COLO829 (cell line): ENCODE results near the gene MAPK8IP2.
"Not testable (repeated sequence)": the region's sequence is repeated elsewhere in the genome, so short reads cannot be mapped to it uniquely, and the experiment has no call there.

ENCODE experiments used
- DNase-seq: peaks from one replicate; pipeline ENCODE4 v3.0.0; 2012; ENCODE audit warnings: low spot score

MAPK8IP2 gene

DNA sequence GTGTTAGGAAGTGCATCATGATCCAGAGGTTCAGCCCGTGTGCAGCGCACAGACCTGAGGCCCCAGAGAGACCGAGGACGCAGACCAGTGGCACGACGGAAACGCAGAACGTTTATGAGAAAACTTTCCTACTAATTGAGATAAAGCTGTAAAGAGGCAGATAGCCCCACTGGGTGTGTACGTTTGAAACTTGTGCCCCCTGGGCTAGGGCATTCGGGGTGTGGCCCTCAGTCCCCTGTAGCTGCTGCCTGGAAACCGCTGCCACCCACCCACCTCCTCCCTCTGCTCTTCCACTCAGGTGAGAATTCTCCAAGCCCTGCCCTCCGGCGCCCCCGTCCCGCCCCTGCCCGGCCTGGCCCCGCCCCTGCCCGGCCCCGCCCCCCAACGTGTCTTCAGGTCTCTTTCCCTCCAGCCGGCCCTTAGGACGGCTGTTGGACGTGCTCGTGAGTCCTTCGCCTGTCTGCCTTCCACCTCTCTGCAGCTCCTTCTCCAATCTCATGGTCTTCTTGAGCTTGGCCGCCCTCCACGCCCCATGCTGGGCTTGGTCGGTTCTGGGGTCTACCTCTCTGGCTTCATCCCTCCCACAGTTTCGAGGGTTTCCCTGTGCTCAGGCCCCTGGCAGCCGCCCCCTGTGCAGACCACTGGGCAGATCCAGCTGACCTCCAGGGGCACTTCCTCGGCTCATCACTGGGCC is 12.1 kb downstream of the MAPK8IP2 start:
- DNase-seq, result no peak

DNA sequence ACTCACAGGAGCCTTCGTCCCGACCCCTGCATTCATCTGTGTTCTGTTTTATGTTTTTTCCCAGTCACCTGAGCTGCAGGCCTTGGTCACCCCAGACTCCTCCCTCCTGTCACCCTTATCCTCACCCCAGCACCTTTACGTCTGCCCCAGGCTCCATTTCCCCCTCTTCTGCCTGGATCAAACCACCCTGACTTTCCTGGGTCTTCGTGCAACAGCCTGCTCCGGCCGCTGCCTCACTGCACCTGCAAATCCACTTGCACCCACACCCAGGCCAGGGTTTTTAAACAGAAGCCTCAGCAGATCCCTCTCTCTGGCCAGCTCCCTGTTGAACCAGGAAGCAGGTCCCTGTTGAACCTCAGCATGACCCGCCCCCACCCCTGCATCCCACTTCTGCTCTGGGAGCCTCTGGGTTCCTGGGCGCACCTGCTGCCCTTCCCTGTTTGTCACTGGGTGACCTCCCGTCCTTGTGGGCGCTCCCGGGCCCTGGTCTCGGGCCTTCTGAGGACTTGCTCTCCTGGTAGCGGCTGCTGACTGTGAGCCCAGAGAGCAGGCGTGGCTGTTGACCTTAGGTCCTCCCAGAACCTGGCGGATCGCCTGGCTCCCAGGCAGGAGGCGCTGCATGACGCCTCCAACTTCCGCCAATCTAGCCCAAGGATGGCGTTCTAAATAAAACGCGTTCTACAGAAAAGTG is 12.8 kb downstream of the MAPK8IP2 start:
- DNase-seq, result no peak

DNA sequence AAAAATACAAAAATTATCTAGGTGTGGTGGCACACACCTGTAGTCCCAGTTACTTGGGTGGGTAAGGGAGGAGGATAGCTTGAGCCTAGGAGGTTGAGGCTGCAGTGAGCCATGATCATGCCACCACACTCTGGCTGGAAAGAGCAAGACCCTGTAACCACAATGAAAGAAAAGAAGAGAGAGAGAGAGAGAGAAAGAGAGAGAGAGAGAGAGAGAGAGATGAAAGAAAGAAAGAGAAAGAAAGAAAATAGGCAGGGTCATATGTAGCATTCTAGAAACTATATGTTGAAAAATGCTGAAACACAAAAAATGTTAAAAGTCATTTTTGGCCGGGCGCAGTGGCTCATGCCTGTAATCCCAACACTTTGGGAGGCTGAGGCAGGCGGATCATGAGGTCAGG is 13.7 kb downstream of the MAPK8IP2 start:
- DNase-seq, result not testable (repeated sequence)

DNA sequence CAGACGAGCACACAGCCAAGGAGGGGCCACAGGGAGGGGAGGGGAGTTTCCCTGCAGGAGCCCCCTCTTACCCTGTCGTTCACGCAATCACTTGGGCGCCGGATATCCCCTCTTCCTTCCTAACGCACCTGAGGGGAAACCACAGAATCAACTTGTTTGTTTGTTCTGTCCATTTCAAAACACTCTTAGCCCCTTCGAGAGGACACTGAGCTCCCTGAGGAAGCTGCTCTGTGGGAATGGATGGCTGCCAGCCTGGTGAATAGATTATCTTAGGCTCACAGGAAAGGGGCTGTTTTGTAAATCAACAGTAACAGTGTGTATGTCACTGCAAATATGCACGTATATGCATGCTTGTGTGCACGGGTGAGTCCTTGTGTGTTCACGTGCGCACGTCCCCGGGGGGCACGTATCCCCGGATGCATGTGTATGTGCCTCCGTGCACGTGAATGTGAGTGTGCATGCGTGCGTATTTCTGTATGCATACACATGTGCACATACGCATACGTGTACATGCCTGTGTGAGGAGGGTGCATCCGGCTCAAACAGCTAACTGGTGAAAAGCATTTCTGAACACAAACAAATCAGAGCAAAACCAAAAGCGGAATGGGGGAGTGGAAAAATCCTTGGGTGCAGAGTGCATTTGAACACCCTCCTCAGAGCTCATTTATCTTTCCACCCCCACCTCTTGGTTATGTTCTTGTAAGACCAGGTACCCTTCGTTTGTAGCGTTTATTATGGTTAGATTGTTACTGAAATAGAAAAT is 20.2 kb downstream of the MAPK8IP2 start:
- DNase-seq, result no peak

DNA sequence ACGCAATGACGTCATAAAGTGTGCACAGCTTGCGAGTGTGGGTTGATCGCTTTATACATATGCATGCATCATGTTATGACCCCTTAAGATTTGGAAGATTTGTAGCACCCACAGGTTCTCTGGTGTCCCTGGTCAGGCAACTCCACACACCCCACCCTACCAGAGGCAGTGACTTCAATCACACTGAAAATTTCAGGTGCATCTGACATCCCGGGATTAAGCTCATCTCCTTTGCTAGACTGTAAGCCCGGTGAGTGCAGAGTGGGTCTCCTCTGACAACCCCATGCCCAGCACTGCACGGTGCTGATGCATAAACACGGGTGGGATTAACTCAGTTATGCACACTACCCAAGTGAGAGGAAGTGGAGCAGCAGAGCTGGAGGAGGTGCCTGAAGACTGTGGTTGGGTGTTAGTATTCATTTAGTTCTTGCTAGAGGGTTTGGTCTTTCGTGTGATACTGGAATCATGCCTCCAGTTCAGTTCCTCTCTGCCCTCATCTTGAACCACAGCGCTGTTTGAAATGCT is 20.8 kb downstream of the MAPK8IP2 start:
- no peak for DNase-seq

DNA sequence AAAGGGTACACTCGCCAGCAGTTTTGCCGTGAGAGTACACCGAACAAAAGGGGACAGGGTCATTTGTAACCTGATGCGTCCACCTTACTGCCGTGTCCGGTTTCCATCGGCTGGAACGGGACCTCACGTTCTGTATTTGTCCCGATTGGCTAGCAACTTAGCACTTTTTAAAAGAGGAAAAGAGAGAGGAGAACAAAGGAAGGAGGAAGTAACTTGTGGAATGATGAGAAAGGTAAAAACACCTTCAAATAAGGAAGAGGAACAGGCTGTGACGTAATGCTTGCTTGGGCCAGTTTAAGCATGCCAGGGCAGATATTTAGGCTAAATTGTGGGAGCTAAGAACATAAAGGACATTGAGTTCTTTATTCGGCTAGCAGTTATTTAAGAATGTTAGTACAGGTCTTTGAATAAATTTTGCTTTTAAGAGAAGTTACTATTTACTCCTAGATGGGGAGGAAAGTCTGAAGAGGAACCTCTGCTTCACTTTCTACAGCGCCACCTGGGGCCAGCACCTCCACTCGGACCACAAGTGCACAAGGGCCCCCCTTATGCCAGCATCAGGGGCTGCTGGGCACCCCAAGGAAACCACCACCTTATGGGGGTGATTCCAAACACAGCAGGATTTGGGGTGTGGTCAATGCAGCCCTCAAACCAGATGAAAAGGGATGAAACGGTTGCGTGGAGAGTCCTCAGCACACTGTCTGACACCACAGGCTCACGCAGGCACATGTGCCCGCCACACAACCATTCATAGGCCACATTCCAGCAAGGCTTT is 21.5 kb downstream of the MAPK8IP2 start:
- no peak for DNase-seq

DNA sequence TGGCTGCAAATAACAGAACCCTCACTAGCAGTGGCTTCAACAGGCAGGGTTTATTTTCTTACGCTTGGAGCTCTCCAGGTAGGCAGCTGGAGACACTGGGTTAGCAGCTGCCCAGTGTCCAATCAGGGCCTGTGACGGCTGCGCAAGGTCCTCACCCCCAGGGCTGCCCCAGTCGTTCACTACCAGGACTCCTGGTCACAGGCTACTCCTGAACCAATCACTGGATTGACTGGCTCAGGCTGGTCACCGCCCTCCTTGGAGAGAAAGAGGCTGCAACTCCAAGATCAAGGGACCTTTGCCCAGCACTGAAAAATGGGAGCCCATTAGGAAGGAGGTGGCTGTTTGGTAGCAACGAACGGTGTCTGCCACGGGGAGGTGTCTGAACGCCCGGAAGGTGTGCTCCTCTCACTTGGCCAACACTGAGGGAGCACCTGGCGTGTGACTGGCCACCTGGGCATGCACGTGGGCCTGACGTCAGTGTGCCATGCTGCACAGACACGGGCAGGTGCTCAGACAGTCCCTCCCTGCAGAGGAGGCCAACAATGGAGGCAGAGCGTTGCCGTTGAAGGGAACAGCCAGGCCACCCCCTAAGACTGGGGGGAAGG is 22.2 kb downstream of the MAPK8IP2 start:
- DNase-seq, result no peak

DNA sequence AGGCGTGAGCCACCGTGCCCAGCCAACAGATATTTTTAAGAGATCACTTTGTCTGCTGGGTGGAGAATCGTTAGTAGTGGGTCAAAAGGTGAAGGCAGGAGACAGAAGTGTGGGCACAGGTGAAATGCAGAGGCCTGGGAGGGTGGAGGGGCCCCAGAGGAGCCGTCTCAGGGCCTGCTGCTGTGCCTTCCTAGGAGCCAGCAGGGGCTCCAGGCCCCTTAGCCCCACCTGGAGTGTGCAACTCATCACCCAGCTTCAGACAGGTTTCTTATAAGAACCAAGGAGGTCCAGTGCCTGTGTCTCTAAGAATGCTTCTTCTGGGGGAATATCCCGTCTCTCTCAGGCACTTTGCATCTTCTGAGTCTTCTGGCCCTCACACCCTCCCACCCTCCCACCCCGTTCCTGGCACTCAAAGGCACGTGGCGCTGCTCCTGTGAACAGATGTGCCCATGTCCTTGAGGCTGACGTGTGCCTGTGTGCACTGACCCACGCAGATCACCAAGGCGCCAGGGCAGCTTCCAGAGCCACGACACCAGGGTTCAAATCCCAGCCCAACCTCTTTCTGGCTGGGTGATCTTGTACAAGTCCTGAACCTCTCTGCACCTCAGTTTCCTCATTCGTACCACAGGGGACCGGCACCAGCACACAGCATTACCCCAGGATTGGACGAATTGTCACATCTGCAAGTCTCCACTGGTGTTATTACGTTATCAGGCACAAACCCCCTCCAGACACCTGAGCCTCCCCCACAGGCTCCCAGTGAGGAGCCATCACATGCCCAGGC is 23.9 kb downstream of the MAPK8IP2 start:
- DNase-seq, result no peak

DNA sequence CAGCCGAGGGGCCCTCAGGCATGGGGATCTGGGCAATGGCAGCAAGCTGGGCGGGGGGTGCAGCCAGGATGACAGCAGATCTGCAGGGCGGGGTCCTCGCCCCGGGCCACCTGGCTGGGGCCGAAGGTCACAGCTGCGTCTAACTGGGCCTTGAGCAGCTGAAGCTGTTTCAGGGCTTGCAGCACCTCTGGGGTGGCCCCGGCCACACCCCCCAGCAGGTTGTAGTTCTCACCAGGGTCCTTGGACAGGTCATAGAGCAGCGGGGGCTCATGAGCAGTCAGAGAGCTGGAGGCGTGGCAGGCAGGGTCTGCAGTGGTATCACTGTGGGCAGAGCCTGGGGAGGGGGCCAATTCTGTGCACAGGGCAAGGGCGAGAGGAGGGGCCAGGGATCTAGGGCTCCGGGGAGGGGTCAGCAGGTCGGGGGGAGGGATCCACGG is 24.6 kb downstream of the MAPK8IP2 start:
- DNase-seq, result no peak

DNA sequence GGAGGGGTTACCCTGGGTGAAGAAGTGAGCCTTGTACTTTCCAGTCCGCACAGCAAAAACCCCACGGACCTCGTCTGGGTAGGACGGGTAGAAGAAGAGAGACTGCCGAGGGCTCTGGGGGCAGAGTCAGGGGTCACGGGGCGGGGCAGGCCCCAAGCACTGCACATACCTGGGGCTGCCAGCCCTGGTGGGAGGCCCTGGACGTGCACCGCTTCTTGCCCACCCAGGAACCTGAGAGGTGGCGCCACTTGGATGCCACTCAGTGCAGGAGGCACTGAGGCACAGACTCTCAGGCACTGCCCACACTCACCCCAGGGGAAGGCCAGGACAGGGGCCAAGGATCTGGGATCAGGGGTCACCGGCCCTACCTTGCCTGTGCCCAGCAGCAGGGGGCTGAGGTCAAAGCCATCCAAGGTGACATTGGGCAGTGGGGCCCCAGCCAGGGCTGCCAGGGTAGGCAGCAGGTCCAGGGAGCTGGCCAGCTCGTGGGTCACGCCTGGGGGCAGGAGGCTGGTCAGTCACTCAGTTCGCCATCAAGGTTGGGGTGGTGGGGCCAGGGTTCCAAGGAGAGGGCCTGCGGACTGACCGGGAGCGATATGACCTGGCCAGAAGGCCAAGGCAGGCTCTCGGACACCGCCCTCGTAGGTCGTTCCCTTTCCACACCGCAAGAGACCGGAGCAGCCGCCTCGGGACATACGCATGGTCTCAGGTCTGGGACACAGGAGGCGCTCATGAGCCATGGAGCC is 25.1 kb downstream of the MAPK8IP2 start:
- DNase-seq, result no peak

DNA sequence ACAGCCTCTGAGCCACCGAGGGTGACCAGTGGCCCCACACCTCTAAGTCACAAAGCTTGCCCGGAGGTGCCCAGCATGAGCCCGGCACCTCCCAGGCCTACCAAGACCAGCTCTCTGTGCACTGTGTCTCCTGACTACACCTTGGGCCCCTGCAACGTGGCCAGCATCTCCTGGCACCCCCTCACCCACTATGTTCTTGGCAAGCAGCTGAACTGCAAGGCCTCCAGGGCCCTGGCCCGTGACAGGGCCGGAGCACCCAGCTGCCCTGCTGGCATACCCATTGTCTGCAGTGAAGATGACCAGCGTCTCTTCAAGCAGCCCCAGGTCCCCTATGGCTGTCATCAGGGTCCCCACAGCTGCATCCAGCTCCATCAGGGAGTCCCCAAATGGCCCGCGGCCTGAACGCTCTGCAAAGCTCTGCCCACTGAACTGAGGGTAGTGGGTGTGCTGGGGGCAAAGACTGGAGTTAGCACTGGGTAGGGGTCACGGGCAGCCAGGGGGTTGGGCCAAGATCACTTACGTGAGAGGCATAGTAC is 25.8 kb downstream of the MAPK8IP2 start:
- no peak for DNase-seq

DNA sequence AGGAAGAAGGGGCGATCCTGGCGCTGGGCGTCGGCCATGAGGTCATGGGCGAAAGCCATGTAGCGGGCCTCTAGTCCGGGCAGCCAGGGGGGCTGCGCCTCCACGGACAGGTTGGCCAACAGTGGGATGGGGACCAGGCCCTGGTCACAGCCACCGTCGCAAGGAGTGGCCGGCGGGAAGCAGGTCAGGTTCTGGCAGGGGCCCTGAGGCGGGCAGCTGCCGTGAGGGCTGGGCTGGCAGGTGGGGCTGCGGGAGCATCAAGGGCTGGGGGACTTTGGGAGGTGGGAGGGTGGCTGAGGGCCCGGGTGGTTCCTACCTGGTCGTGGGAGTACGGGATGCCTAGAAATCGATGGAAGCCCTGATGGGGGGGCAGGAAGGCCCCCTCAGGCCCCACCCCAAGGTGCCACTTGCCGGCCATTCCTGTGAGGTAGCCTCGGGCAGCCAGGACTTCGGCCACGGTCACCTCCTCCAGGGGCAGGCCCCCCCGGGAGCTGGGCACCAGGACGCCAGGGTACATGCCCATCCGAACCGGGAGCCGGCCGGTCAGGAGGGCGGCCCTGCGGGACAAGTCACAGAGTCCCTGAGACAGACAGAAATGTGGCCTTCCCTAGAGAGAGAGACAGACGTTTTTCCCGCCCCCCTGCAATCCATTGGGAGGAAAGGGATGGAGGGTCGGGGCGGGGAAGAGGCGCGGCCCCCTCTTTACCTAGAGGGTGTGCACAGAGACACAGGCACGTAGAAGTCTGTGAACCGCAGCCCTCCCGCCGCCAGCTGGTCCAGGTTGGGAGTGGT is 26.5 kb downstream of the MAPK8IP2 start:
- no peak for DNase-seq

DNA sequence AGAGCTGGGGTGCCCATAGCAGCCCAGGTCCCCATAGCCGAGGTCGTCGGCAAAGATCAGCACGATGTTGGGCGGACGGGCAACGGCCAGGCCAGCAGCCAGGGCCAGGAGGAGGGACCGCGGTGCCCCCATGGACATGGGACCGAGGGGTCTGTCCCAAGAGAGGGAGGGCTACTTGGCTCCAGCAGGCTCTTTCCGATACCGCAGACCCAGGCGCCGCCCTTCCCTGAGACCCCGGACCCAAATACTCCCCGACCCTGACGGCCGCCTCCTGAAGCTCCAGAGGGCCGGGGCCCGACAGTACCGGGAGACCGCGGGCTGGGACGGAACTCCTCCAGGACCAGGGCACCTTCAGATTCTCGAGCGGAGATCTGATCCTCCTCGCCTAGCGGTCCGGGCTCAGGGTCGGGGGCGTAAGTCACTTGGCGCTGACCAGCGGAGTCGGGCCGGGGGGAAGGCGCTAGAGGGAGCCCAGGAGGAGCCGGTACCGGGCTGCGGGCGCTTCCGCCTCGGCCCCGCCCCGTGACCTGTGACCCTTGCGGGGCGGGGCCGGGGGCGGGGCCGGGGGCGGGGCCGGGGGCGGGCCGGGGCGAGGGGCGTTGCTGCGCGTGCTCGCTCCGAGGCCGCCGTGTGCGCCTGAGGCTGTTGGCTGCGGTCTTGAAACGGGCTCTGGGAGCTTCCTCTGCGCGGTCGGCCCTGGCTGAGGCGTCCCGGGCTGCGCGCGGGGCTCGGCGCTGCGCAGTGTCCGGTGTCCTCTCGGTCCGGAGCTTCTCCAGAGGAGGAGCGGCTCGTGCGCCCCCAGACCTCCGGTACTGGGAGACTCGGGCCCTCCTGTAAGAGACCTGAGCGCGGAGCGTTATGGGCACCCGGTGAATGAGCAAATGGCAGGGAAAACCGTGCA is 27.3 kb downstream of the MAPK8IP2 start, which contains the start of gene ARSA:
TSS of gene ARSA (minus strand) at position 511 of the 901 bp plus-strand sequence. CDS start at position 138, 373 bp downstream.
- peak; percentile 82 for DNase-seq

DNA sequence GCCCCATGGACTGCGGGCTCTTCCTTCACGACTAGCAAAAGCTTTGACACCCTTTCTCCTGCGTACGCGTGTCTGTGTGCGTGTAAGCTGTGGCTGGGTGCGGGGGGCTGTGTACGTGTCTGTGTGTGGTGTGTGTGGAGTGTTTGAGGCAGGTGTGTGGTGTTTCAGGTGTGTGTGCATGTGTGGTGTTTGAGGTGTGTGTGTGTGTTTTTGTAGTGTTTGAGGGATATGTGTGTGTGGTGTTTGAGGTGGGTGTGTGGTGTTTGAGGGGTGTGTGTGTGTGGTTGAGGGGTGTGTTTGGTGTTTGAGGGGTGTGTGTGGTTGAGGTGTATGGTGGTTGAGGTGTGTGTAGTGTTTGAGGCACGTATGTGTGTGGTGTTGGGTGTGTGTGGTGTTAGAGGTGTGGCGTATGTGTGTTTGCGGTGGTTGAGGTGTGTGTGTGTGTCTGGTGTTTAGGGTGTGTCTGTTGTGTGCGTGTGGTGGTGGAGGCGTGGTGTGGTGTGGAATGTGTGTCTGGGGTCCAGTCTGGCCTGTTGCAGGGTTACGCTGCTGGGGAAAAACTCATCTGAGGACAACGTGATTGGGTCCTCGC is 28.0 kb downstream of the MAPK8IP2 start:
- no peak for DNase-seq

DNA sequence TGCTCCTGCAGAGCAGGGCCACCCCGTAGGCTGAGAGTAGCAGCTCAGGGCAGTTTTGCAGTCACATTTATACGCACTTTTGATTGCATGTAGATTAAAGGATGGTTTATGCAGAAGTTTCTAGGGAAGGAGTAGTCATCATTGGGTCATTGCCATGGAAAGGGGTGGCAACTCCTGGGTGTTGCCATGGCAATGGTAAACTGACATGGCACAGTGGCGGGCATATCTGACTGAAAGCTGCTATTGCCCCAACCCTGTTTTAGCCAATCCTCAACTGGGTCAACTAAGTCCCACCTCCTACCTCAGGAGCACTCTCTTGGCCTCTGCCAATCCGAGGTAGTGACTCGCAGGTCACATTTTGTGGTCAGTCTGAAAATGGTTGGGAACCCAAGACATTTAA is 29.8 kb downstream of the MAPK8IP2 start:
- DNase-seq, result no peak

DNA sequence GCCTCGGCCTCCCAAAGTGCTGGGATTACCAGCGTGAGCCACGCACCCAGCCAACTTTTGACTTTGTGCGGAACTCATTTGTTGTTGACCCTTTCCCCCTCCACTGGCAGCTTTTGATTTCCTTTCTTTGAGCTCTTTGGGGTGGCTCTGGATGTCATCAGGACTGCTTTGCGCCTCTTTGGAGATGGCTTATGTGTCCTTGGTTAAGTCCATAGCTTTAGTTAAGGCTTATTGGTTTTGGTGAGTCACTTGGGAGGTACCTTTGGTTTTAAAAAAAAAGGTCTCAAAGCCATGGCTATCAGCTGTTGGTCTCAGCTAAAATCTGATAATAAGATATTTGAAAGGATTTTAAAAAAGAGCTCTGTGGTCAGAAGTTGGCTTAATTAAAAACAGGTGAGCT is 32.5 kb downstream of the MAPK8IP2 start:
- no peak for DNase-seq

DNA sequence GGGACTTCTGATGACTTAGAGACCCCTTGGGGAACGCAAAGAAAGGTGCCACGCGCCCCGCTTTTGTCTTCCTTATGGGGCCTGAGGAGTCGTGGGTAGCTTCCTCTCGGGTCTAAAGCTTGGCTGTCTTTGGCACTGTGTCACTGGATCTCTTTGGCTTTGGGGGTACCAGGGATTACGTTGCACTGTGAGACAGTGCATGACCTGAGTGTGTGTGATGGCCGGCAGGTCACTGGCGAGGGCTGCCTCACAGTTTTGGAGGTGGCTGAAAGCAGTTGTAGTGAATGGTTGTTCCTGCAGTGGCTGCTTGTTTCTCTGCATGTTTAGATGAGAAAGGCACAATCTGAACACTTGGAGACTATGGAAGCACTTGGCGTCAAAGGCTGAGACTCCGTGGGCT is 33.2 kb downstream of the MAPK8IP2 start:
- no peak for DNase-seq
